Tibial nerve (tissue), 4 donors: Measurements from ENCODE around the gene RINL. TPM values are rescaled to one million over a fixed set of nuclear protein-coding genes. Genes with fewer than 3 reads are reported as not detected.

Experiments used
- total RNA-seq, 4 donors: library from RNA; depleted of rRNA; stranded (reverse); fragments of >200 nt; gene quantifications; one replicate each; pipeline ENCODE4 v1.1.0, GENCODE V29; 2016

RINL gene
- total RNA-seq, 4 donors from 2014 or later = 8.4 to 28.8 (median 11.6) TPM

Other genes with a start within 250 kb of the RINL start
- 100 to 1,000 TPM; 342 to 463 (median 382) TPM for gene ACTN4, start 230.6 kb downstream of the RINL start, total RNA-seq
- gene CAPN12, start 133.8 kb downstream of the RINL start, total RNA-seq = 1 to 10 TPM; 3.5 to 5.7 (median 4.8) TPM
- not detected for gene LGALS7, start 104.8 kb downstream of the RINL start, total RNA-seq
- not detected for gene LGALS7B, start 89.1 kb downstream of the RINL start, total RNA-seq
- 1 to 10 TPM in 1 of 4 donors, under 1 TPM in 2, not detected in 1; 0.20 to 2.1 (median 0.63) TPM for gene LGALS4, start 65.3 kb downstream of the RINL start, total RNA-seq
- 100 to 1,000 TPM in 3 of 4 donors, 10 to 100 TPM in 1; 81.8 to 135 (median 119) TPM for gene ECH1, start 46.5 kb downstream of the RINL start, total RNA-seq
- 100 to 1,000 TPM; 170 to 205 (median 179) TPM for gene HNRNPL, start 28.3 kb downstream of the RINL start, total RNA-seq
- gene SIRT2, start 21.3 kb upstream of the RINL start, total RNA-seq = 100 to 1,000 TPM; 108 to 154 (median 129) TPM
- gene NFKBIB, start 21.7 kb upstream of the RINL start, total RNA-seq = 10 to 100 TPM; 16.0 to 33.0 (median 25.2) TPM
- not detected for gene CCER2, start 33.9 kb upstream of the RINL start, total RNA-seq
- 10 to 100 TPM; 12.7 to 21.6 (median 15.8) TPM for gene SARS2, start 52.5 kb upstream of the RINL start, total RNA-seq
- gene MRPS12, start 52.7 kb upstream of the RINL start, total RNA-seq = 10 to 100 TPM; 29.9 to 43.9 (median 33.1) TPM
- gene FBXO17, start 97.5 kb upstream of the RINL start, total RNA-seq = 10 to 100 TPM; 31.9 to 59.6 (median 54.0) TPM
- 1 to 10 TPM; 3.6 to 8.0 (median 5.9) TPM for gene FBXO27, start 154.3 kb upstream of the RINL start, total RNA-seq
- 1 to 10 TPM in 3 of 4 donors, under 1 TPM in 1; 0.90 to 3.1 (median 1.6) TPM for gene ACP7, start 206.1 kb upstream of the RINL start, total RNA-seq
- gene PAK4, start 247.5 kb upstream of the RINL start, total RNA-seq = 10 to 100 TPM; 22.9 to 45.1 (median 32.3) TPM